AG04450 (cell line): ENCODE results near the gene RARB. TPM values are rescaled to one million over a fixed set of nuclear protein-coding genes. Genes with fewer than 3 reads are reported as not detected.

Experiments used
- CTCF ChIA-PET: fragments of 300-600, 350-600 bp; formaldehyde crosslinking; extraction: SDS; loops from one replicate; lab custom pipeline; 2022; ENCODE audit warnings: antibody characterized with exemption, inconsistent platforms; lab: Charles Lee
- POLR2A ChIA-PET: fragments of 350-600 bp; formaldehyde crosslinking; extraction: SDS; loops from one replicate; lab custom pipeline; 2021; ENCODE audit warnings: antibody characterized with exemption, inconsistent platforms; lab: Yijun Ruan, JAX
- DNase-seq: peaks from one replicate; pipeline ENCODE4 v3.0.0-alpha.2; 2011; ENCODE audit warnings: low read depth, low spot score
- H3K27ac ChIP-seq: one replicate; pipeline ENCODE4 v1.5.1; 2012; ENCODE audit warnings: low read depth, low read length, control low read depth
- H3K27me3 ChIP-seq: one replicate; pipeline ENCODE4 v1.6.0; 2012; ENCODE audit warnings: low read length; ENCODE audit not compliant: control insufficient read depth, insufficient read depth
- H3K4me3 ChIP-seq: 2 replicates; pipeline ENCODE4 v1.5.1; 2011; ENCODE audit warnings: mild to moderate bottlenecking, low read depth, low read length, control low read depth
- H3K9me3 ChIP-seq: 2 replicates; pipeline ENCODE4 v1.5.1; 2012; ENCODE audit warnings: low read length; ENCODE audit not compliant: control insufficient read depth, insufficient read depth
- CTCF ChIP-seq: IDR thresholded peaks from 2 replicates; pipeline ENCODE4 v1.5.1; 2011; ENCODE audit warnings: low read depth, low read length, control low read depth, inconsistent platforms
- polyA plus RNA-seq: library from polyadenylated mRNA; depleted of rRNA; stranded (reverse); fragments of >200 nt; gene quantifications from 2 replicates; pipeline ENCODE4 v1.2.3, GENCODE V29; 2011

RARB gene
- polyA plus RNA-seq, 1 experiment = 0.51 TPM

GRCh38 chr3:25542492-25543039 lies 114.5 kb downstream of the RARB start:
- H3K9me3 ChIP-seq = no peaks in the 10 kb centered on the region
- no peak for DNase-seq
- ChIA-PET CTCF (no interaction called here), POLR2A (no interaction called here)
- peaks cover 5% of the 10 kb centered on the region for H3K27me3 ChIP-seq
- H3K27ac ChIP-seq = no peak overlapping the region
- no peak for TF ChIP-seq CTCF
- H3K4me3 ChIP-seq = no peak overlapping the region

DNA sequence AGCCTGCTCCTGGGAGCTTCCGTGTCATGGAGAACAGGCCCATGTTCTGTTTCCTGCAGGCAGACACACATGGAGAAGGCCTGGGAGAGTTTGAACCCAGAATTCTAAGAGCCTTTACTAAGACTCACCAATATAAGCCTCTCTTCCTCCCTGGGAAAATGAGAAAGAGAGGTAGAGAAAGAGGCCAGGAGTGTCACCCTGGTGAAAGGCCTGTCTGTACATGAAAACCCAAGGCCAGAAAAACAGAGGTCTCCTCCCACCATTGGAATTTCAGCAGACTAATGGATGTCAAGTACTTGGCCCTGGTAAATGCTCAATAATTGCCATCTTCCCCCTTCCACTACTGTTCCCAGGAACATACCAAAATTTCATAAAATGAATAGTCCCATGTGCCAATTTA lies 119.0 kb downstream of the RARB start:
- no peak for TF ChIP-seq CTCF
- DNase-seq = no peak
- ChIA-PET CTCF (no interaction called here), POLR2A (no interaction called here)
- Histone ChIP-seq H3K4me3 (no peak overlapping the region), H3K27me3 (peaks cover 5% of the 10 kb centered on the region), H3K9me3 (no peaks in the 10 kb centered on the region), H3K27ac (no peak overlapping the region)

- CTCF ChIA-PET = no interaction called here
- no peak for TF ChIP-seq CTCF
- POLR2A ChIA-PET = no interaction called here
These were observed 120.0 kb downstream of the RARB start for GRCh38 chr3:25547943-25548674.

DNA sequence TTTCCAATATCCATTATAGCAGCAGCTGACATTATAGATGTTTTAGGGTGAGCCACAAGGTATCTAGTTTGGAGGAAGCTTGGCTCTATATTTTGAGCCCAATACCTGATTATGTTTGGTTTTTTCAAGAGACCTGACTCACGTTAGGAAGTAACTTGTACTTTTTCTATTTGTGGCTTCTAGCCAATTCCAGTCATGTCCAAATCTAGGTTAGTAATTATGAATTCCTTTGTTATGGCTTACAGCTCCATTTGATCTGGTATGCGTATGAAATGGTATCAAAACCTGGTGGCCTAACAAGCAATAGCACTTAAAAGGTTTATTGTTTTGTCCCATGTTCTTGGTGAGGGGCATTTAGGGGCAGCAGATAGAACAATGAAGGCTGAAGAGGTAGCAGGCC lies 120.8 kb downstream of the RARB start:
- Histone ChIP-seq H3K4me3 (no peak overlapping the region), H3K27ac (no peak overlapping the region), H3K27me3 (peaks cover 3% of the 10 kb centered on the region), H3K9me3 (no peaks in the 10 kb centered on the region)
- no peak for TF ChIP-seq CTCF
- ChIA-PET CTCF (no interaction called here), POLR2A (no interaction called here)
- DNase-seq = no peak

More at GRCh38 chr3:25547943-25548674, 120.0 kb downstream of the RARB start:
- Histone ChIP-seq H3K4me3 (no peak overlapping the region), H3K27me3 (peaks cover 5% of the 10 kb centered on the region), H3K27ac (no peak overlapping the region), H3K9me3 (no peaks in the 10 kb centered on the region)
- no peak for DNase-seq

DNA sequence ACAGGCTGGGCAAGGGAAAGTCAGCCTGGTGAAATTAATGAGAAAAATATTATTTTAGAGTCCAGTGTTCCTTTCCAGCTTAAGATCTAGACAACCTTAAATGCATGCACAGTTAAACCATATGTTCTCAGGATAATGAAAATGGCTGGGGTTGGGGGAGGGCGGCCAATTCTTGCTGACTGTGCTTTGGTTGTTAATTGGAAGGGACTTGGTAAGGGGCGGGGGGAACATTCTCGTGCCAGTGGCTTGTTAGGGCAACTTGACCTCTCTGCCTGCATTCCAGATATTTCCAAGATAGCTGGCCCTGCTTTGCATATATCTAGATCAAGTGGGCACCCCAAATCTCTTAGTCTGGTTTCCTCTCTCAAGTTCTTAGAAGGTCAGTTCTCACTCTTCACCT lies 124.2 kb downstream of the RARB start:
- TF ChIP-seq CTCF = no peak
- POLR2A ChIA-PET = no interaction called here

More for the DNA sequence above, 124.2 kb downstream of the RARB start:
- no peaks in the 10 kb centered on the region for H3K27me3 ChIP-seq
- no peak overlapping the region for H3K27ac ChIP-seq
- CTCF ChIA-PET = interaction anchor here (2.3 kb wide), 1 partner anchor 20 kb away, joined by 6 read pairs; no protein-coding TSS in a partner anchor
- no peak for DNase-seq
- no peaks in the 10 kb centered on the region for H3K9me3 ChIP-seq
- H3K4me3 ChIP-seq = no peak overlapping the region
